KMS-11 (cell line): ENCODE data around the gene ZC3H7B.

Source experiments
- H2AFZ ChIP-seq: fragments of 200-600 bp; sonication (generic); 2 replicates; pipeline ENCODE4 v1.6.1; 2016; ENCODE audit warnings: antibody characterized with exemption, mixed run types, low read depth
- H3K27ac ChIP-seq: fragments of 200-600 bp; sonication (generic); 2 replicates; pipeline ENCODE4 v1.6.1; 2016; ENCODE audit warnings: mild to moderate bottlenecking, mixed run types
- H3K27me3 ChIP-seq: fragments of 200-600 bp; sonication (generic); 2 replicates; pipeline ENCODE4 v1.6.1; 2017; ENCODE audit warnings: mild to moderate bottlenecking, low read depth, mixed run types, moderate library complexity; ENCODE audit not compliant: insufficient read depth
- H3K36me3 ChIP-seq: fragments of 200-600 bp; sonication (generic); 2 replicates; pipeline ENCODE4 v1.6.1; 2017; ENCODE audit warnings: mild to moderate bottlenecking, mixed run types; ENCODE audit not compliant: insufficient read depth
- H3K4me1 ChIP-seq: fragments of 200-600 bp; sonication (generic); 2 replicates; pipeline ENCODE4 v1.6.1; 2016; ENCODE audit warnings: mild to moderate bottlenecking, low read depth, mixed run types; ENCODE audit not compliant: poor library complexity, severe bottlenecking
- H3K4me2 ChIP-seq: fragments of 200-600 bp; sonication (generic); 2 replicates; pipeline ENCODE4 v1.7.0; 2016; ENCODE audit warnings: mild to moderate bottlenecking, mixed run types
- H3K4me3 ChIP-seq: fragments of 200-600 bp; sonication (generic); IDR thresholded peaks from 2 replicates; pipeline ENCODE4 v1.6.1; 2017; ENCODE audit warnings: low read depth, low read length, mixed read lengths; ENCODE audit not compliant: insufficient read depth
- H3K79me2 ChIP-seq: fragments of 200-600 bp; sonication (generic); 2 replicates; pipeline ENCODE4 v1.6.1; 2016; ENCODE audit warnings: low read depth, mixed run types; ENCODE audit not compliant: insufficient read depth
- H3K9ac ChIP-seq: fragments of 200-600 bp; sonication (generic); 2 replicates; pipeline ENCODE4 v1.6.1; 2016; ENCODE audit warnings: mild to moderate bottlenecking, mixed run types
- H4K20me1 ChIP-seq: fragments of 200-600 bp; sonication (generic); 2 replicates; pipeline ENCODE4 v1.6.1; 2016; ENCODE audit warnings: mild to moderate bottlenecking, mixed run types; ENCODE audit not compliant: insufficient read depth
- TF ChIP-seq, protein P1 (sequence below): fragments of 200-600 bp; sonication (generic); conservative IDR thresholded peaks from 2 replicates; pipeline ENCODE4 v1.6.1; 2017; ENCODE audit warnings: low read depth, mild to moderate bottlenecking, antibody characterized with exemption, low read length, moderate library complexity, mixed read lengths

The ZC3H7B gene

DNA sequence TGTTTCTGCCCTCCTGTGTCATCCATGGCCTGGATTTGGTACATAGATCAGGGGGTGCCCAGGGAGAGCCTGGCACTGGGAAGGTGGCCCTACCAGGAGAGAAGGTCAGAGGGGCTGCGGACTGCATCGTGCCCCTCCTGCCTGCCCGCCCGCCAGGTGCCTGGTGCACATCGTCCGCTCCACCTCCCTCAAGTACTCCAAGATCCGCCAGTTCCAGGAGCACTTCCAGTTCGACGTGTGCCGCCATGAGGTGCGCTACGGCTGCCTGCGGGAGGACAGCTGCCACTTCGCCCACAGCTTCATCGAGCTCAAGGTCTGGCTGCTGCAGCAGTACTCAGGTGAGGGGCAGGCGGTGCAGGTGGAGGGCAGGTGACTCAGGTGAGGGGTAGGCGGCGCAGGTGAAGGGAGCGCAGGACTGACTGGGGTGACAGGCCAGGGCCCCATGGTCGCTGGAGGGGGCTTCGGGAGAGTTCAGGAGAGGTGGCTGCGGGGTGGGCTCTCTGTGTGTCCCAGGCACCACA, 47.7 kb downstream of the ZC3H7B start:
- H3K27ac ChIP-seq: no peak overlapping the region
- no peak overlapping the region for H2AFZ ChIP-seq
- no peaks in the 10 kb centered on the region for H3K4me1 ChIP-seq
- no peak overlapping the region for H3K9ac ChIP-seq
- TF ChIP-seq, protein P1, sequence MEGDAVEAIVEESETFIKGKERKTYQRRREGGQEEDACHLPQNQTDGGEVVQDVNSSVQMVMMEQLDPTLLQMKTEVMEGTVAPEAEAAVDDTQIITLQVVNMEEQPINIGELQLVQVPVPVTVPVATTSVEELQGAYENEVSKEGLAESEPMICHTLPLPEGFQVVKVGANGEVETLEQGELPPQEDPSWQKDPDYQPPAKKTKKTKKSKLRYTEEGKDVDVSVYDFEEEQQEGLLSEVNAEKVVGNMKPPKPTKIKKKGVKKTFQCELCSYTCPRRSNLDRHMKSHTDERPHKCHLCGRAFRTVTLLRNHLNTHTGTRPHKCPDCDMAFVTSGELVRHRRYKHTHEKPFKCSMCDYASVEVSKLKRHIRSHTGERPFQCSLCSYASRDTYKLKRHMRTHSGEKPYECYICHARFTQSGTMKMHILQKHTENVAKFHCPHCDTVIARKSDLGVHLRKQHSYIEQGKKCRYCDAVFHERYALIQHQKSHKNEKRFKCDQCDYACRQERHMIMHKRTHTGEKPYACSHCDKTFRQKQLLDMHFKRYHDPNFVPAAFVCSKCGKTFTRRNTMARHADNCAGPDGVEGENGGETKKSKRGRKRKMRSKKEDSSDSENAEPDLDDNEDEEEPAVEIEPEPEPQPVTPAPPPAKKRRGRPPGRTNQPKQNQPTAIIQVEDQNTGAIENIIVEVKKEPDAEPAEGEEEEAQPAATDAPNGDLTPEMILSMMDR: no peak
- no peaks in the 10 kb centered on the region for H4K20me1 ChIP-seq
- H3K79me2 ChIP-seq: no peaks in the 10 kb centered on the region
- no peaks in the 10 kb centered on the region for H3K27me3 ChIP-seq
- H3K4me3 ChIP-seq: no peak overlapping the region
- no peak overlapping the region for H3K4me2 ChIP-seq
- H3K36me3 ChIP-seq: no peaks in the 10 kb centered on the region

DNA sequence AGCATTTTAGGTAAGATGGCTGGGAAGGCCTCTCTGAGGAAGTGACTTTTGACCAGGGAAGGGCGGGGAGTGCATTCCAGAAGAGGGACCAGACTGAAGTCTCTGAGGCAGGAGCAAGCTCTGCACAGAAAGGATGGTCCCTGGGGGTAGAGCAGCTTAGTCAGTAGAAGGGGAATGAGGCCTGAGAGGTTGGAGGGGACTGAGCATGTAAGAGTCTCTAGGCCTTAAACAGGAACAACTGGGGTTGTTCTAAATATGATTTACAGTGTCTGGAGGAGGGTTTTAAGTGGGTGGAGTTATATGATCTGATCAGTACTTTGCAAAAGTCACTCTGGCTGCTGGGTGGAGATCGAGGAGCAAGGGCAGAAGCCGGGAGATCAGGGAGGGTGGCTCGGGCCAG, 48.8 kb downstream of the ZC3H7B start:
- H3K4me2 ChIP-seq: no peak overlapping the region
- no peak overlapping the region for H3K4me3 ChIP-seq
- H3K27me3 ChIP-seq: no peaks in the 10 kb centered on the region
- H3K79me2 ChIP-seq: no peaks in the 10 kb centered on the region
- no peak overlapping the region for H2AFZ ChIP-seq
- H3K27ac ChIP-seq: no peak overlapping the region
- no peaks in the 10 kb centered on the region for H3K36me3 ChIP-seq
- no peak overlapping the region for H3K9ac ChIP-seq
- TF ChIP-seq, protein P1: no peak
- H4K20me1 ChIP-seq: no peaks in the 10 kb centered on the region
- H3K4me1 ChIP-seq: no peaks in the 10 kb centered on the region

DNA sequence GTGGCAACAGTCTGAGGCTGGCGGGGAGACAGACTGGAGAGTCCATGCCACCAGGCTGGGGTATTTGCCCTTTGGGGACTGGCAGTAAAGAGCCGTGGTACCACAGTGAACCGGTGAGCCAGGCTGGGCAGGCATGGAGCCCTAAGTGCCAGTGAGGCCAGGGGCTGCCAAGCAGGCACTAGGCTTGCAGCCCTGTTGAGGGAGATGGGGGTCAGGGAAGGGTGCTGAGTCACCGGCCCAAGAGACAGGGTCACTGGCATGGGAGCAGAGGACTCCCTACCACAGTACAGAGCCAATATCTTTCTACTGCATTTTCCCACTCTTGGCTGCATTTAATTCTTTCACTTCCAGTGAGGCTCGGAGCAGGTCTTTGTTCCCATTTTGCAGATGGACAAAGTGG, 49.7 kb downstream of the ZC3H7B start:
- Histone ChIP-seq H4K20me1 (no peaks in the 10 kb centered on the region), H3K27ac (no peak overlapping the region), H3K27me3 (no peaks in the 10 kb centered on the region), H3K4me1 (no peaks in the 10 kb centered on the region), H3K9ac (no peak overlapping the region), H3K4me3 (no peak overlapping the region), H3K36me3 (no peaks in the 10 kb centered on the region), H2AFZ (no peak overlapping the region), H3K4me2 (no peak overlapping the region), H3K79me2 (no peaks in the 10 kb centered on the region)
- TF ChIP-seq, protein P1: no peak

DNA sequence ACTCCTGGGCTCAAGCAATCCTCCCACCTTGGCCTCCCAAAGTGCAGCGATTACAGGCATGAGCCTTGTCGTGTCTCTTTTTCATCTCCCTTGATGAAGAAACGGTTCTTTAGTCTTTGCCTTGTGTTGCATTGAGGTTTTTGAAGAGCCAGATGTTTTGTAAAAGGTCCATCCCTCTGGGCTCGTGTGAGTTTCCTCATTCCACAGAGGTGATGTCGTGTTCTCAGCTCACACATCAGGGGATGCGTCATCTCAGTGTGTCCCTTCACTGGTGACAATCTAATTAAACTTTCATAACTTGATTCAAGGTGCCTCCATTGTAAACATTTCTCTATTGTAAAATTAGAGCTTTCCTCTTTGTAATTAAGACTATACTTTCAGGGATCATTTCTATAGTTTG, 50.7 kb downstream of the ZC3H7B start:
- Histone ChIP-seq H3K9ac (no peak overlapping the region), H3K36me3 (no peaks in the 10 kb centered on the region), H3K79me2 (no peaks in the 10 kb centered on the region), H3K4me1 (no peaks in the 10 kb centered on the region), H3K4me2 (no peak overlapping the region), H3K27me3 (no peaks in the 10 kb centered on the region), H3K27ac (no peak overlapping the region), H4K20me1 (no peaks in the 10 kb centered on the region), H2AFZ (no peak overlapping the region), H3K4me3 (no peak overlapping the region)
- TF ChIP-seq, protein P1: no peak
